ENCODE results near the gene DBX1. TPM values are rescaled to one million over a fixed set of nuclear protein-coding genes. Genes with fewer than 3 reads are reported as not detected.

The DBX1 gene
- total and polyA plus RNA-seq, 2 donors (not counting 1 experiment from before 2014, with no cell fraction given) = not detected

GRCh38 chr11:20207781-20208621, 47.7 kb upstream of the DBX1 start:
- Histone ChIP-seq H3K27me3 (ENCODE audit: control insufficient read depth, insufficient read depth, low read length) (peaks cover 36% of the 10 kb centered on the region), H3K4me2 (ENCODE audit: extremely low read depth, insufficient read depth, low read length) (no peak overlapping the region)

DNA sequence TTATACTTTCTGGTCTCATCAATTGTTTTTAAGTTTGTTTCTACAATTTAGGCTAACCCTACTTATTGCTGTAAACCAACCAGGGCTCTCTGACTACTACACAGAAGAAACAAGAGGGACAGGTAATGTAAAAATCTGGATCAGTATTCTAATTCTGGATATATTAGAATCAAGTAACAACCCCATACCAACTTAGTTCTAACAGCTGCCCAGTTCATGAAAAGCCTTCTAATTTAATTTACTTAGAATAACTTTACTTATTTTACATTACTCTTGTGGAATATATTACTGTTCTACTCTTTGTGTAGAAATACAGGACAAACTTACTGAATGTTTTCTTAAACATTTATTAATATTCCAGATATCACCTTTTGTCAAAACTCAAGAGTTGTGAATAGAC, 45.5 kb upstream of the DBX1 start:
- H3K27me3 ChIP-seq (ENCODE audit: control insufficient read depth, insufficient read depth, low read length) = peaks cover 41% of the 10 kb centered on the region
- H3K36me3 ChIP-seq (ENCODE audit: control insufficient read depth, insufficient read depth, low read length) = no peaks in the 10 kb centered on the region
- H3K79me2 ChIP-seq (ENCODE audit: control insufficient read depth, insufficient read depth, low read length) = no peaks in the 10 kb centered on the region
- no peak overlapping the region for H2AFZ ChIP-seq (ENCODE audit: low read length)
- H3K9me3 ChIP-seq (ENCODE audit: control insufficient read depth, insufficient read depth, low read depth, low read length) = no peaks in the 10 kb centered on the region
- no peak overlapping the region for H3K4me3 ChIP-seq (replicated peaks in 1 of 4; ENCODE audit: control extremely low read depth in 1 of 4, insufficient read depth in 1 of 4, low read depth in 3 of 4, low read length in 4 of 4)
- no peak overlapping the region for H3K27ac ChIP-seq (ENCODE audit: insufficient read depth, low read length)
- H3K4me1 ChIP-seq (ENCODE audit: control insufficient read depth, extremely low read depth, insufficient read depth, low read length) = no peaks in the 10 kb centered on the region
- H3K4me2 ChIP-seq (ENCODE audit: extremely low read depth, insufficient read depth, low read length) = no peak overlapping the region
- no peak for TF ChIP-seq EZH2 (IDR thresholded peaks at IDR 0.05; ENCODE audit: low read length, missing control alignments)
- TF ChIP-seq, protein P1, sequence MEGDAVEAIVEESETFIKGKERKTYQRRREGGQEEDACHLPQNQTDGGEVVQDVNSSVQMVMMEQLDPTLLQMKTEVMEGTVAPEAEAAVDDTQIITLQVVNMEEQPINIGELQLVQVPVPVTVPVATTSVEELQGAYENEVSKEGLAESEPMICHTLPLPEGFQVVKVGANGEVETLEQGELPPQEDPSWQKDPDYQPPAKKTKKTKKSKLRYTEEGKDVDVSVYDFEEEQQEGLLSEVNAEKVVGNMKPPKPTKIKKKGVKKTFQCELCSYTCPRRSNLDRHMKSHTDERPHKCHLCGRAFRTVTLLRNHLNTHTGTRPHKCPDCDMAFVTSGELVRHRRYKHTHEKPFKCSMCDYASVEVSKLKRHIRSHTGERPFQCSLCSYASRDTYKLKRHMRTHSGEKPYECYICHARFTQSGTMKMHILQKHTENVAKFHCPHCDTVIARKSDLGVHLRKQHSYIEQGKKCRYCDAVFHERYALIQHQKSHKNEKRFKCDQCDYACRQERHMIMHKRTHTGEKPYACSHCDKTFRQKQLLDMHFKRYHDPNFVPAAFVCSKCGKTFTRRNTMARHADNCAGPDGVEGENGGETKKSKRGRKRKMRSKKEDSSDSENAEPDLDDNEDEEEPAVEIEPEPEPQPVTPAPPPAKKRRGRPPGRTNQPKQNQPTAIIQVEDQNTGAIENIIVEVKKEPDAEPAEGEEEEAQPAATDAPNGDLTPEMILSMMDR (conservative IDR thresholded peaks at IDR 0.05 in 1 of 2, IDR thresholded peaks at IDR 0.05 in 1 of 2; ENCODE audit: low read depth in 1 of 2, low read length in 2 of 2) = no peak
- no peak overlapping the region for H3K9ac ChIP-seq (ENCODE audit: insufficient read depth, low read length)
- H4K20me1 ChIP-seq (ENCODE audit: control insufficient read depth, extremely low read depth, insufficient read depth, low read length) = no peaks in the 10 kb centered on the region
- DNase-seq (ENCODE audit: low read depth in 2 of 2) = no peak

More at GRCh38 chr11:20207781-20208621, 47.7 kb upstream of the DBX1 start:
- TF ChIP-seq, protein P1 (conservative IDR thresholded peaks at IDR 0.05 in 1 of 2, IDR thresholded peaks at IDR 0.05 in 1 of 2; ENCODE audit: low read depth in 1 of 2, low read length in 2 of 2) = no peak
- peak; percentile 57 for TF ChIP-seq EZH2 (IDR thresholded peaks at IDR 0.05; ENCODE audit: low read length, missing control alignments)
- Histone ChIP-seq H3K9ac (ENCODE audit: insufficient read depth, low read length) (no peak overlapping the region), H3K4me3 (replicated peaks in 1 of 4; ENCODE audit: control extremely low read depth in 1 of 4, insufficient read depth in 1 of 4, low read depth in 3 of 4, low read length in 4 of 4) (no peak overlapping the region), H3K4me1 (ENCODE audit: control insufficient read depth, extremely low read depth, insufficient read depth, low read length) (no peaks in the 10 kb centered on the region), H4K20me1 (ENCODE audit: control insufficient read depth, extremely low read depth, insufficient read depth, low read length) (no peaks in the 10 kb centered on the region), H3K79me2 (ENCODE audit: control insufficient read depth, insufficient read depth, low read length) (no peaks in the 10 kb centered on the region), H3K36me3 (ENCODE audit: control insufficient read depth, insufficient read depth, low read length) (no peaks in the 10 kb centered on the region), H3K9me3 (ENCODE audit: control insufficient read depth, insufficient read depth, low read depth, low read length) (no peaks in the 10 kb centered on the region), H2AFZ (ENCODE audit: low read length) (no peak overlapping the region), H3K27ac (ENCODE audit: insufficient read depth, low read length) (no peak overlapping the region)
- DNase-seq (ENCODE audit: low read depth in 2 of 2) = peak in 1 of 2 donors; percentile 2

DNA sequence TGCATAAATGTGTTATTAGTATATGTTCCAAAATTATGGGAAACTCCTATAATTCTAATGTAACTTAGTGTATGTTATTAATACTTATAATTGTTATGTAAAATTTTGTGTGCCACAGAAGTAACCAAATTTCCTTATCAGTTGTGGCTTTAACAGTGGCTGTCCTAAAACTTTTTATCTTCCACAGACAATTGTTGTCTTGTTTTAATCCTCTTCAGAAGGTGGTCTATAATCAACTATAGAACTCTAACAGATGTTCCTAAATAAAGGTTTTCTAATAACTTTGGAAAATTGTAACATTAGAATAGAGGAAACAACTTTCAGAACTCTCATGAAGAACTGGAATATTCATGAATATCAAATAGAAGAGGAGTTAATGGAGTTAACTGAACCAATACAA, 44.4 kb upstream of the DBX1 start:
- no peak overlapping the region for H3K9ac ChIP-seq (ENCODE audit: insufficient read depth, low read length)
- no peaks in the 10 kb centered on the region for H3K36me3 ChIP-seq (ENCODE audit: control insufficient read depth, insufficient read depth, low read length)
- no peak overlapping the region for H3K27ac ChIP-seq (ENCODE audit: insufficient read depth, low read length)
- peaks cover 38% of the 10 kb centered on the region for H3K27me3 ChIP-seq (ENCODE audit: control insufficient read depth, insufficient read depth, low read length)
- H3K4me3 ChIP-seq (replicated peaks in 1 of 4; ENCODE audit: control extremely low read depth in 1 of 4, insufficient read depth in 1 of 4, low read depth in 3 of 4, low read length in 4 of 4) = no peak overlapping the region
- no peaks in the 10 kb centered on the region for H3K4me1 ChIP-seq (ENCODE audit: control insufficient read depth, extremely low read depth, insufficient read depth, low read length)
- TF ChIP-seq, protein P1 (conservative IDR thresholded peaks at IDR 0.05 in 1 of 2, IDR thresholded peaks at IDR 0.05 in 1 of 2; ENCODE audit: low read depth in 1 of 2, low read length in 2 of 2) = no peak
- TF ChIP-seq EZH2 (IDR thresholded peaks at IDR 0.05; ENCODE audit: low read length, missing control alignments) = no peak
- H4K20me1 ChIP-seq (ENCODE audit: control insufficient read depth, extremely low read depth, insufficient read depth, low read length) = no peaks in the 10 kb centered on the region
- H3K79me2 ChIP-seq (ENCODE audit: control insufficient read depth, insufficient read depth, low read length) = no peaks in the 10 kb centered on the region
- no peaks in the 10 kb centered on the region for H3K9me3 ChIP-seq (ENCODE audit: control insufficient read depth, insufficient read depth, low read depth, low read length)
- H2AFZ ChIP-seq (ENCODE audit: low read length) = no peak overlapping the region
- H3K4me2 ChIP-seq (ENCODE audit: extremely low read depth, insufficient read depth, low read length) = no peak overlapping the region
- no peak for DNase-seq (ENCODE audit: low read depth in 2 of 2)
